GM19372 (cell line): ENCODE results near the gene NDUFAF2.
"Not testable (repeated sequence)": the region's sequence is repeated elsewhere in the genome, so short reads cannot be mapped to it uniquely, and the experiment has no call there.

Source experiments
- ATAC-seq: cut with Tn5 transposase; IDR thresholded peaks from one replicate; pipeline ENCODE4 v1.9.1; 2021; ENCODE audit warnings: mild to moderate bottlenecking, low read depth, moderate library complexity; ENCODE audit not compliant: unreplicated experiment

The NDUFAF2 gene

DNA sequence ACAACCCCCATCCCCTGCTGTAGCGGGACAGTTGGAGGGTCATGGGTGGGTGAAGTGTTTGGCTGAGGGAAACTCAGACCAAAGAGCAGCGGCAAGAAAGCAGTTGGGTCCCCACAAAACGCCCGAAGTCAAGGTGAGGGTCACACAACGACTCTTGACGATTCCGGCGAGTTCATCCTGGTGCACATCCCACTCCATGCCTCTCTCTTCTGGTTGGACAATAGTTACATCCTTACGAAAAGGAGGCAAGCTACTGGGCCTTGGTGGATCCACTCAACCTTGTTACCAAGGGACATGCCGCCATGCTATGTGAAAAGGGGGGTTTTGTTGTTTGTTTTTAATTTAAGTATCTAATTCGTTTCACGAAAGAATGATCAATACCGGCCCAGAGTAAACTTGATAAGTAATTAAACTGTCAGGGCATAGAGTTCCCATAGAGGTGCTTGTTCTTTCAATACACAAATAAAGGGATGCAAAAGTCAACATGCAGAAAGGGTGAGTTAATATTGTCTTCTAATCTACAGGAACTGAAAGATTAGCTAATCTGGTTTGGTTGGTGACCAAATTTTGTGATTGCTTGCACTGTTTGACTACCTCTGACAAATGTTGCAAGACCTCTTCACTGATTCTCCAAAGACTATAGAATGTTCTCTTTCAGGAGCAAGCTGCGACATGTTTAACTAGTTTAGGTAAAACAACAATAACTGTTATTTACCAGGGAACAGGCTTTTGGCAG is 218.0 kb downstream of the NDUFAF2 start:
- ATAC-seq: no peak

DNA sequence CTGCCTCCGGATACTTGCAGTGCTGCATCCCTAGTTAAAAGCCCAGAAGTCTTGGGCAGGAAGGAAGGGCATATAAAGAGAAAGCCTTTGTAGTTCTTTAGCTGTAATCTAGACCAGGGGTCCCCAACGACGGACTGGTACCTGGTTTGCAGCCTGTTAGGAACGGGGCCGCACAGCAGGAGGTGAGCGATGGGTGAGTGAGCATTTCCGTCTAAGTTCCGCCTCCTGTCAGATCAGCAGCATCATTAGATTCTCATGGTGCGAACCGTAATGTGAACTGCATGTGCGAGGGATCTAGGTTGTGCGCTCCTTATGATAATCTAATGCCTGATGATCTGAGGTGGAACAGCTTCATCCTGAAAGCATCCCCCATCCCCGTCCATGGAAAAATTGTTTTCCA is 218.9 kb downstream of the NDUFAF2 start:
- no peak for ATAC-seq

DNA sequence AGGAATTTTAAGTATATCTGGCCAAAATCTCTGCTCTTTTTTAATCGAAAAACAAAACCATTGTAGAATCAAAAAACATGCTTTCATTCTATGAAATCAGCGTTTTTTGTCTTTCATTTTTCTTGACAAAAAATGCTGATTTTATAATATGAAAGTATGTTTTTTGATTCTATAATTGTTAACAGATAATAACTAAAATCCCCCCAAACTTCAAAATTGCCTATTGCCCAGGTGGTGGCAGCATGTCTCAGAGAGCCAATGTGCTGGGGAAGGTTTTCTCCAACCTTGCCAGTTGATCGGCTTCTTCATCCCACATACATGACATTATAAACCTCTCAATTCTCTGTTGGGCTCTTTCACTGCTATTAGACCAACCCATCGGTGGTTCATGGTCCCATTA is 222.4 kb downstream of the NDUFAF2 start:
- ATAC-seq: no peak

DNA sequence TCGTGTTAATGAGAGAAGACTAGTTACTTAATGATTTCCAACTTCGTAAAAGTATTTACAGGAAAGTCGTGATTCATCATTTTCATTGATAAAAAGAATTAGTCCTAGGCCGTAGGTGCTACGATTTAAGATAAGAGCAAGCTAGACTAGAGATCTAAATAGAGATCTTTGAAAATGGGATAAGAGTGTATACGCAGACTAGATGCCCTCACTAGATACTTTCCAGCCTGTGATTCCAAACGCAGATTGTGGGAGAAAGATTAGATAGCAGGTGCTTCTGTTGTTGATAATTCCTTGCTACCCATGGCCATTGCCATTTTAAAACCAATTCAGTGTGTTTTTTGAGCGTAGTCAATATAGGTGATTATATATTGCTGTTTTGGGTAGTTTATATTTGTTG is 223.9 kb downstream of the NDUFAF2 start:
- no peak for ATAC-seq

DNA sequence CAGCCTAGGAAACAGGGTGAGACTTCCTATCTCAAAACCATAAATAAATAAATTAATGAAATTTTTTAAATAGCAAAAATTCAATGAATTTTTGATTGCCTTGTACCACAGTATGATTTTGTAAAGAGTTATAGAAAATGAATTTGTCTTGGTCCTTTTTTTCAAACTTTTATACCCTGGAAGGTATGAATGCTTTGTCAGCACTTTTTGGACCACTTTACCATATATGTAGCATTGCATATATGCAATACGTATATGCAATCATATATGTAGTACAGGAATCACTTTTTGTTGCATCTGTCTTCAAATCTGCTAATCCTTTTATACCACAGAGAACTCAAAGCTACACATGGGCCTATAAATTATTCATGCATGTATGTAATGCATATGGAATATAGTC is 226.5 kb downstream of the NDUFAF2 start:
- no peak for ATAC-seq

DNA sequence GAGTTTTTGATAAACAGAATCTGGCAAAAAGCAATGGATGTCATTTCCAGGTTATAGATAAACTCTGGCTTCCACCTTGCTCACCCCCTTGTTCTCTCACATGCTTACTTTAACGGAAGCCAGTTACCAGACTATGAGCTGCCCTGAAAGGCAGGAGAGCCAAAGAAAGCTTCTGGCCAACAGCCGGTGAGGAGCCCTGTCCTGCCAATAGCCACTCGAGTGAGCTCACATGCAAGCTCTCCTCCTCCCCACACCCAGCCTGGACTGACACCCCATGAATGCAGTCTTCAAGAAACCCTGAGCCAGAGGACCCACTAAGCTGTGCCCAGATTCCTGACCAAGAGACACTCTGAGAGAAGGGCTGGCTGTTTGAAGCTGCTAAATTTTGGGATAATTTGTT is 231.6 kb downstream of the NDUFAF2 start:
- ATAC-seq: no peak

DNA sequence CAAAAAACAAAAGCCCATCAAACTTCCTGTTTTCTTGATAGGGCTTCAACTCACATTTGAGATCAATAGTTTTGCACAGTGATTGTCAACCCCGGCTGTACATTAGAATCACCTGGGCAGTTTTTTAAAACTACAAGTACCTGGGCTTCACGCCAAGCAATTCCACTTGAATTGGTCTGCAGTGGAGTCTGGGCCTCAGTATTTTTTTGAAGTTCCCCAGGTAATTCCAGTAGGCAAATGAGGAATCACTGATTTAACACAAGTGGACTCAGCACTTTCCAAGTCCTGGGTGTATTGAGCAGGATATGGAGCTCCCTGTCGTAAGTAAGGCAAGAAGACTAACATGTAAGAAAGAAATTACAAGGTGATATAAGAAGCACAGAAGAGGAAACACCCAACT is 232.1 kb downstream of the NDUFAF2 start:
- no peak for ATAC-seq

DNA sequence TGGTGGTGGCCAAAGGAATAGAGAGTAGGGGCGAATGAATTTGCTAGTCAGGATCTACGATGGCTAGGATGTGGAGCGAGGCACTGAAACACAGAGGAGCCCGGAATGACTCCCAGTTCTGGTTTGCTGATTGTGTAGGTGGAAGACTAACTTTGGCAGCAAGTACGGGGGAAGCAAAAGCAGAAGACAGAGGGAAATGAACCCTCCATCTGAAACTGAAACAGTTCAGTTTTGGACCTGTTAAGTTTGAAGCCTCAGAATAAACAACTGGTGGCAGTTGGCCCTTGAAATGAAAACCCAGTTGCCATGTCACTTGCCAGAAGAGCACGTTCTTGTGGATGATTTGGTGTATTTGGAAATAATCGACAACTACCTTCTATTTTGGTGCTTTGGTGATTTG is 232.7 kb downstream of the NDUFAF2 start:
- peak; percentile 87 for ATAC-seq

DNA sequence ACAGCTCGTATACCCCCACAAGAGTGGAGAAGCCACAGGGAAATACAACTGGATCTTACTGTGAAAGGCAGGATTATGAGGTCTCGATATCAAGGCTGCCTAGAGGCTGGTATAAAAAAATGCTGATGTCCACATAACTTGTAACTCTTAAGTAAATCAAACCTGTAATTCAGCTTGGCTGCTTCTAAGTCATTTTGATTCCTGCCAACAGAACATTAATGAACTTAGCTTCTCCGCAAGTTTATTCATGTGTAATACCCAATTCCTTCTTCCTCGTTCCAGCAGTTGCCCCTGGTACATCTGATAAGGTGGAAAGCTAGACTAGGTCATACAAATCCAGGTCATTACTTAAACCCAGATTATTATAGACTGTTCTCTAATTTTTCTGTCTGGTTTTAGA is 233.7 kb downstream of the NDUFAF2 start:
- no peak for ATAC-seq

DNA sequence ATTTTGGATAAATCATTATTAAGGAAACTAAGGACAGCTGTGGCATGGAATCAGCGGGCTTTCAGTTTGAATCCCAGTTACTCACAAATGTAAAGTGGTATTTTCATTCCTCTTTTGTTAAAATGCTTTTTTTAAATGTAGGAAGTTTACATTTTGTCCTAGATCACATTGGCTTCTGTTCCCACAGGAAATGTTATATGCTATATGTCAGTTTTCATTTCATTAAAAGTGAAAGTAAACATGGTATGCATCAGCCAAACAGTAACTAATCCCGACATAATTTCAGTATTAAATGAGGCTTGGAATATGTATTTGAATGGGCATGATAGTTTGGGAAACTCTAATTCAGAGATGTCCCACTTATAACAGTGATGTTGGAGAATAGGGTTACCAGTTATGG is 235.9 kb downstream of the NDUFAF2 start:
- ATAC-seq: no peak

DNA sequence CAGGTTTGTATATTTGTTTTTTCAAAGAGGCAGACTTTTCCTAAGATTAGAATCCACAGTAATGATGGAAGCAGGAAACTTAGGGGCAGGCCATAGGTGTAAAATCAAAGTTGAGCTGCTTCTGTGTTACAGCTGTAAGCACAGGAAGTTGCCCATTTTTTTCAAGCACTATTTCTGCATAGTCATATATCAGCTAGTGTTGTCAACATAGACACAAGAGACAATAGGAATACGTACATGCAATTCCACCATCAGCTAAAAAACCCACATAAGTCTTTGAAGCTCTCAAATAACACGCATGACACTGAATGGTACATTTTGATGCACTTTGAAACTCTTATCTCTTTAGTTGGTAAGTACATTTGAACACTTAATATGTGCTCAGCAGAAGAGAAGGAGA is 237.4 kb downstream of the NDUFAF2 start:
- no peak for ATAC-seq

DNA sequence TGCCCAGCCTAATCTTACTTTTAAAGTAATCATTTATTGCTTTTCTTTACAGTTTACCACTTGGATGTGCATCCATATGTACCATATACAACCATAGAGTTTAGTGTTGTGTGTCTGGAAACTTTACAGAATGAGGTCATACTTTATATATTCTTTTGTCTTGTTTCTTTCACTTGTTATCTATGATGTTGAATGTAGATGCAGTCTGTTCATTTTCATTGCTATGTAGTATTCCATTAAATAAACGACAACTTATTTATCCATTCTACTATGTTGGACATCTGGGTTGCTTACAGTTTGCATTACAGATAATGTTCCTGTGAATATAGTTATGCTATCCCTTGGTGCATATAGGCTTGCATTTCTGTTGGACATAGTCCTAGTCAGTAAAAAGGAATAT is 238.5 kb downstream of the NDUFAF2 start:
- no peak for ATAC-seq

DNA sequence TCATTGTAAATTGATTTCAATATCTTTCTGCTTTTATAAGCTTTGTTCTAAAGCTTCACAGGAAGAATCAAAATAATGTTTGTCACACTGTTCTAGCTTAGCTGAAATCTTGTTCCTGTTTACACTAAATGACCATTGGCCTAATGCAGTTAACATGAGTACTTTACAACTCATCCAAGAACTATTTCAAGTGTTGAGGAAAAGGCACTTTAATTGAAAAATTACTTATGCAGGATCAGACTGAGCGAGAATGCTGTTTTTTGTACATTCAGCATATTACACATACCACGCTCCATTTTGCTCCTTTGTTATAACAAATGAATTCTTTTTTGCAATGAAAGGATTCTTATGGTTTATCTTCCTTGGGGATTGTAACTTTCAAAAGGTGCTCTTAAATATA is 239.7 kb downstream of the NDUFAF2 start:
- no peak for ATAC-seq

DNA sequence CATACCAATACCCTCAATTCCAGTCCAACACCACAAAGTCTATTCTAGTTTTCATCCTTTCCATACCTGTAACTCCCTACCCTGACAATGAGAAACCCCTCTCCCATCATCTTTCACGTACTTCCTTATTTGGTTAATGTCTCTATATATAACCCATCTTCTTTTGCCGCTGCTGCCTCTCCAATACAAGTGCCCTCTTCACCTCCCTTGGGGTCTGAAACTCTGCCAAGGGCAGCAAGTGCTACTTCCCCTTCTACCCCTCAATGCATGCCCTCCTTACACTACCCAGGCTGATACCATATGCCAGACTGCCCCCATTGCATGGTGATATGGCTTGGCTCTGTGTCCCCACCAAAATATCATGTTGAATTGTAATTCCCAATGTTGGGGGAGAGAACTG is 241.6 kb downstream of the NDUFAF2 start:
- ATAC-seq: no peak

DNA sequence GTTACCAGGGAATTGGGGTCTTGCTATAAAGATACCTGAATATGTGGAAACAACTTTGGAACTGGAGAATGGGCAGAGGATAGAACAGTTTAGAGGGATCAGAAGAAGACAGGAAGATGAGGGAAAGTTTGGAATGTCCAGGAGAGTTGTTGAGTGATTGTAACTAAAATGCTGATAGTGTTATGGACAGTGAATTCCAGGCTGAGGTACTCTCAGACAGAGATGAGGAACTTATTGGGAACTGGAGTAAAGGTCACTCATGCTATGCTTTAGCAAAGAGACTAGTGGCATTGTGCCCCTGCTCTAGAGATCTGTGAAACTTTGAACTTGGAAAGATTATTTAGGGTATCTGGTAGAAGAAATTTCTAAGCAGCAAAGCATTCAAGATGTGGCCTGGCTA is 242.3 kb downstream of the NDUFAF2 start:
- ATAC-seq: not testable (repeated sequence)

DNA sequence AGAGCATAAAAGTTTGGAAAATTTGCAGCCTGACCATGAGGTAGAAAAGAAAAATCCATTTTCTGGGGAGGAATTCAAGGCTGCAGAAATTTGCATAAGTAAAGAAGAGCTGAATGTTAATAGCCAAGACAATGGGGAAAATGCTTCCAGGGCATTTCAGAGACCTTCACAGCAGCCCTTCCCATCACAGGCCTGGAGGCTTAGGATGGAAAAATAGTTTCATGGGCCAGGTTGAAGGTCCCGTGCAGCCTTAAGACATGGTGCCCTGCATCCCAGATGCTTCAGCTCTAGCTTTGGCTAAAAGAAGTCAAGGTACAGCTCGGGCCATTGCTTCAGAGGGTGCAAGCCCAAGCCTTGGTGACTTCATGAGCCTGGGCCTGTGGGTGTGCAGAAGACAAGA is 242.8 kb downstream of the NDUFAF2 start:
- not testable (repeated sequence) for ATAC-seq

DNA sequence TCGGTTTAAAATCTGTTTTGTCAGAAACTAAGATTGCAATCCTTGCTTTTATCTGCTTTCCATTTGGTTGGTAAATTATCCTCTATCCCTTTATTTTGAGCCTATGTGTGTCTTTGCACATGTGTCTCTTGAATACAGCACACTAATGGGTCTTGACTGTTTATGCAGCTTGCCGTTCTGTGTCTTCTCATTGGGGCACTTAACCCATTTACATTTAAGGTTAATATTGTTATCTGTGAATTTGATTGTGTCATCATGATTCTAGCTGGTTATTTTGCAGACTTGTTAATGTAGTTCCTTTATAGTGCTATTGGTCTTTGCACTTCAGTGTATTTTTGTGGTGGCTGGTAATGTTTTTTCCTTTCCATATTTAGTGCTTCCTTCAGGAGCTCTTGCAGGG is 253.6 kb downstream of the NDUFAF2 start:
- ATAC-seq: no peak

DNA sequence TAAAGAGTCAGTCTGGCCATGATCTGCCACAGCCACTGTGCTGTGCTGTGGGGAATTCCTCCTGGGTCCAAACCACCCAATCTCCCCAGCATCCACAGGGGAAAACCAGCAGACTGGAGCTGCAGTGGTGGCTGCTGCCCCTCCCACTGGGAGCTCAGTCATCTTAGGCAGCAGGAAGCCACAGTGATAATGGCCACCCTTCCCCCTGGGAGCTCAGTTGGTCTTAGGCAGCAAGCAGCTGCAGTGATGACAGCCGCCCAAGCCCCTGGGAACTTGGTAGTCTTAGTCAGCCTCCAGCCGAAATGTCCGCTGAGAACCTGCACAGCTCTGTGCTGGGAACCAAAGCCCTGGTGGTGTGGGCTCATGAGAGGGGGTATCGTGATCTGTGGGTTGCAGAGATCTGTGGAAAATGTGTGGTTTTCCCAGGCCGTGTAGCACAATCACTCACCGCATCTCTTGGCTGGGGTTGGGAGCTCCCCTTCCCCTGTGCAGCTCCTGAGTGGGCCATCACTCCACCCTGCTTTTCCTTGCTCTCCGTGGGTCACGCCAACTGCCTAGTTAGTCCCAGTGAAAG is 255.7 kb downstream of the NDUFAF2 start:
- ATAC-seq: no peak

DNA sequence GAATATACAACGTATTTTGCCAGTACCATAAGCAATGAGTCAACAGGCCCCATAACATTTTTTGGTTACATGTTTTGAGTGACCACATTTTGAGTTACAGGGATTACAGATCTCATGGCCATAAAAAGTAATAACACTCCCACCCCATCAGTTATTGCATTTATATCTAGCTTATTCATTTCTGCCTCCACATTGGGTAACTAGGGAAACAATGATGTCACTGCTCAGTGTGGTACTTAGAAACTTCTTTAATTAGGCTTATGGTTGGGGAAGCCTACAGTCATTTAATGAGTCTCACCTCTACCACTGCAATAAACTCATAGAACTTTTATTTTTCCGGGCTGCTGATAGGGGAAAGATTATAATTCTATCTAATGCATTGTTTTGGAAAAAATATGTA is 257.2 kb downstream of the NDUFAF2 start:
- ATAC-seq: peak; percentile 47
